CD4-positive, CD25-positive, alpha-beta regulatory T cell (primary cell): ENCODE measurements around the gene NATD1. TPM values are rescaled to one million over a fixed set of nuclear protein-coding genes. Genes with fewer than 3 reads are reported as not detected.
A peak's percentile ranks its signal among the peaks of the same experiment; 100 is the strongest.

Experiments
- ATAC-seq, 2 donors: fragments of 150-1000 bp; cut with Tn5 transposase; one replicate each; pipeline ENCODE4 v1.10.0; 2021; ENCODE audit warnings: low read depth in 2 of 2, moderate number of reproducible peaks in 2 of 2, moderate library complexity in 1 of 2
- DNase-seq, 3 donors: peaks; one replicate each; pipeline versions ENCODE4 v3.0.0 to v3.0.0-alpha.2; 2012 to 2022; ENCODE audit warnings: mixed read lengths in 1 of 3
- H3K27ac ChIP-seq: one replicate; pipeline ENCODE4 v1.7.0; 2013; ENCODE audit warnings: mild to moderate bottlenecking, low read length; ENCODE audit not compliant: insufficient read depth, poor library complexity, severe bottlenecking
- H3K27me3 ChIP-seq: one replicate; pipeline ENCODE4 v1.7.0; 2013; ENCODE audit warnings: low read length; ENCODE audit not compliant: control insufficient read depth, insufficient read depth
- H3K36me3 ChIP-seq: one replicate; pipeline ENCODE4 v1.7.0; 2013; ENCODE audit warnings: mild to moderate bottlenecking, low read length, moderate library complexity; ENCODE audit not compliant: control insufficient read depth, insufficient read depth
- H3K4me1 ChIP-seq: 2 replicates; pipeline ENCODE4 v1.7.0; 2013; ENCODE audit warnings: mild to moderate bottlenecking, low read length; ENCODE audit not compliant: insufficient read depth, control insufficient read depth, poor library complexity, severe bottlenecking
- H3K4me3 ChIP-seq: one replicate; pipeline ENCODE4 v1.7.0; 2013; ENCODE audit warnings: low read depth, mild to moderate bottlenecking, low read length, moderate library complexity
- H3K9me3 ChIP-seq, 2 experiments: 1 replicate in 1 of 2; 2 replicates in 1 of 2; pipeline ENCODE4 v1.7.0; 2013; ENCODE audit warnings: low read length in 2 of 2, mild to moderate bottlenecking in 1 of 2, moderate library complexity in 1 of 2; ENCODE audit not compliant: control insufficient read depth in 2 of 2
- H3K27ac Mint-ChIP-seq, 3 donors: one replicate each; pipeline ENCODE4 v1.8.0; 2020 to 2022; ENCODE audit warnings: mild to moderate bottlenecking in 3 of 3, mixed read lengths in 3 of 3, moderate library complexity in 2 of 3
- H3K27me3 Mint-ChIP-seq: one replicate; pipeline ENCODE4 v1.8.0; 2022; ENCODE audit warnings: mild to moderate bottlenecking, mixed read lengths
- H3K36me3 Mint-ChIP-seq: one replicate; pipeline ENCODE4 v1.8.0; 2020; ENCODE audit warnings: mixed read lengths
- H3K4me1 Mint-ChIP-seq, 4 donors: one replicate each; pipeline ENCODE4 v1.8.0; 2020 to 2022; ENCODE audit warnings: mixed read lengths in 4 of 4, mild to moderate bottlenecking in 1 of 4
- H3K4me3 Mint-ChIP-seq, 4 donors: one replicate each; pipeline ENCODE4 v1.8.0; 2020 to 2022; ENCODE audit warnings: mild to moderate bottlenecking in 4 of 4, mixed read lengths in 4 of 4, moderate library complexity in 3 of 4
- H3K9me3 Mint-ChIP-seq, 7 donors: one replicate each; pipeline ENCODE4 v1.8.0; 2020 to 2022; ENCODE audit warnings: mixed read lengths in 7 of 7, mild to moderate bottlenecking in 3 of 7, moderate library complexity in 2 of 7
- polyA plus RNA-seq, 4 donors: library from polyadenylated mRNA; unstranded; fragments of 300-500 nt; fragmentation: Illumina TruSeq; gene quantifications; one replicate each; pipeline ENCODE4 v1.2.3, GENCODE V29; 2021
- total RNA-seq: library from RNA; stranded (reverse); gene quantifications from one replicate; pipeline ENCODE4 v1.2.3, GENCODE V29; 2022

Gene NATD1
- total and polyA plus RNA-seq, 5 donors from 2014 or later: 2.8 to 12.7 (median 2.9) TPM

GRCh38 chr17:21282850-21283249 is 29.6 kb upstream of the NATD1 start:
- Histone ChIP-seq H3K9me3 (no peaks in the 10 kb centered on the region), H3K27ac (no peak overlapping the region), H3K36me3 (no peaks in the 10 kb centered on the region), H3K4me1 (peaks cover 62% of the 10 kb centered on the region), H3K4me3 (no peak overlapping the region), H3K27me3 (no peaks in the 10 kb centered on the region)
- no peaks in the 10 kb centered on the region for H3K9me3 Mint-ChIP-seq
- H3K36me3 Mint-ChIP-seq: no peaks in the 10 kb centered on the region
- H3K27me3 Mint-ChIP-seq: no peaks in the 10 kb centered on the region
- peaks cover 9 to 63% (median 42%) of the 10 kb centered on the region in 4 donors for H3K4me1 Mint-ChIP-seq
- no peak for ATAC-seq
- H3K4me3 Mint-ChIP-seq: peak overlapping the region in 3 of 4 donors; percentile 56 to 97 (median 96)
- peak overlapping the region in 1 of 3 donors; percentile 71 for H3K27ac Mint-ChIP-seq
- no peak for DNase-seq

- H3K9me3 ChIP-seq: no peaks in the 10 kb centered on the region
- no peaks in the 10 kb centered on the region for H3K36me3 ChIP-seq
- H3K27ac Mint-ChIP-seq: peak overlapping the region in 2 of 3 donors; percentile 38 to 71
- no peaks in the 10 kb centered on the region for H3K27me3 ChIP-seq
- no peaks in the 10 kb centered on the region for H3K27me3 Mint-ChIP-seq
- H3K27ac ChIP-seq: no peak overlapping the region
- H3K4me1 Mint-ChIP-seq: peaks cover 9 to 62% (median 44%) of the 10 kb centered on the region in 4 donors
- DNase-seq (no peak), ATAC-seq (no peak)
- H3K4me3 Mint-ChIP-seq: peak overlapping the region; percentile 6 to 96 (median 42)
- peaks cover 56% of the 10 kb centered on the region for H3K4me1 ChIP-seq
- no peaks in the 10 kb centered on the region for H3K36me3 Mint-ChIP-seq
- H3K9me3 Mint-ChIP-seq: no peaks in the 10 kb centered on the region
- H3K4me3 ChIP-seq: no peak overlapping the region
These were observed 29.0 kb upstream of the NATD1 start for GRCh38 chr17:21282231-21282630.

GRCh38 chr17:21280081-21280518 is 26.9 kb upstream of the NATD1 start:
- peaks cover 52% of the 10 kb centered on the region for H3K4me1 ChIP-seq
- Mint-ChIP-seq H3K27ac (peak overlapping the region; percentile 67 to 89 (median 86)), H3K4me3 (peak overlapping the region in 3 of 4 donors; percentile 56 to 85 (median 69))

GRCh38 chr17:21279582-21279981 is 26.4 kb upstream of the NATD1 start:
- Mint-ChIP-seq H3K27ac (peak overlapping the region; percentile 86 to 96 (median 89)), H3K36me3 (no peaks in the 10 kb centered on the region), H3K4me3 (peak overlapping the region in 3 of 4 donors; percentile 56 to 95 (median 69)), H3K4me1 (peaks cover 9 to 59% (median 38%) of the 10 kb centered on the region in 4 donors), H3K9me3 (no peaks in the 10 kb centered on the region), H3K27me3 (no peaks in the 10 kb centered on the region)
- Histone ChIP-seq H3K4me3 (no peak overlapping the region), H3K27ac (no peak overlapping the region), H3K4me1 (peaks cover 51% of the 10 kb centered on the region), H3K9me3 (no peaks in the 10 kb centered on the region), H3K27me3 (no peaks in the 10 kb centered on the region), H3K36me3 (no peaks in the 10 kb centered on the region)
- ATAC-seq (no peak), DNase-seq (no peak)

More at GRCh38 chr17:21280081-21280518, 26.9 kb upstream of the NATD1 start:
- Mint-ChIP-seq H3K36me3 (no peaks in the 10 kb centered on the region), H3K9me3 (no peaks in the 10 kb centered on the region), H3K4me1 (peaks cover 9 to 55% (median 37%) of the 10 kb centered on the region in 4 donors), H3K27me3 (no peaks in the 10 kb centered on the region)
- Histone ChIP-seq H3K4me3 (no peak overlapping the region), H3K27me3 (no peaks in the 10 kb centered on the region), H3K36me3 (no peaks in the 10 kb centered on the region), H3K27ac (no peak overlapping the region), H3K9me3 (no peaks in the 10 kb centered on the region)
- DNase-seq (peak; percentile 79 to 87 (median 85)), ATAC-seq (peak; percentile 52 to 54)

GRCh38 chr17:21279198-21279535 is 26.0 kb upstream of the NATD1 start:
- Histone ChIP-seq H3K4me3 (no peak overlapping the region), H3K27me3 (no peaks in the 10 kb centered on the region), H3K4me1 (peaks cover 51% of the 10 kb centered on the region), H3K27ac (peak overlapping the region; percentile 38), H3K9me3 (no peaks in the 10 kb centered on the region), H3K36me3 (no peaks in the 10 kb centered on the region)
- no peaks in the 10 kb centered on the region for H3K9me3 Mint-ChIP-seq
- peak overlapping the region in 2 of 4 donors; percentile 83 to 95 for H3K4me3 Mint-ChIP-seq
- ATAC-seq: no peak
- DNase-seq: no peak
- H3K4me1 Mint-ChIP-seq: peaks cover 9 to 56% (median 36%) of the 10 kb centered on the region in 4 donors
- peak overlapping the region in 2 of 3 donors; percentile 91 to 96 for H3K27ac Mint-ChIP-seq
- H3K27me3 Mint-ChIP-seq: no peaks in the 10 kb centered on the region
- H3K36me3 Mint-ChIP-seq: no peaks in the 10 kb centered on the region

GRCh38 chr17:21278450-21279197 is 25.4 kb upstream of the NATD1 start:
- Mint-ChIP-seq H3K9me3 (no peaks in the 10 kb centered on the region), H3K4me3 (peak overlapping the region; percentile 42 to 95 (median 78)), H3K27ac (peak overlapping the region; percentile 89 to 96 (median 91)), H3K27me3 (no peaks in the 10 kb centered on the region), H3K36me3 (no peaks in the 10 kb centered on the region), H3K4me1 (peaks cover 9 to 56% (median 35%) of the 10 kb centered on the region in 4 donors)
- ATAC-seq (peak; percentile 18 to 33), DNase-seq (peak in 2 of 3 donors; percentile 58 to 92)
- Histone ChIP-seq H3K27me3 (no peaks in the 10 kb centered on the region), H3K4me3 (peak overlapping the region; percentile 24), H3K4me1 (peaks cover 47% of the 10 kb centered on the region), H3K27ac (peak overlapping the region; percentile 60), H3K9me3 (no peaks in the 10 kb centered on the region), H3K36me3 (no peaks in the 10 kb centered on the region)

GRCh38 chr17:21277332-21277731 is 24.1 kb upstream of the NATD1 start:
- H3K27me3 ChIP-seq: no peaks in the 10 kb centered on the region
- H3K9me3 ChIP-seq: no peaks in the 10 kb centered on the region
- Mint-ChIP-seq H3K36me3 (no peaks in the 10 kb centered on the region), H3K4me1 (peaks cover 9 to 53% (median 32%) of the 10 kb centered on the region in 4 donors), H3K4me3 (peak overlapping the region in 3 of 4 donors; percentile 23 to 66 (median 59)), H3K27me3 (no peaks in the 10 kb centered on the region), H3K9me3 (no peaks in the 10 kb centered on the region), H3K27ac (peak overlapping the region in 2 of 3 donors; percentile 11 to 88)
- H3K4me1 ChIP-seq: peaks cover 43% of the 10 kb centered on the region
- H3K36me3 ChIP-seq: no peaks in the 10 kb centered on the region
- ATAC-seq (no peak), DNase-seq (no peak)
- H3K27ac ChIP-seq: no peak overlapping the region
- H3K4me3 ChIP-seq: no peak overlapping the region
